ENCODE measurements around the gene SRI.
"Not testable (repeated sequence)": the region's sequence is repeated elsewhere in the genome, so short reads cannot be mapped to it uniquely, and the experiment has no call there.

Gene SRI

DNA sequence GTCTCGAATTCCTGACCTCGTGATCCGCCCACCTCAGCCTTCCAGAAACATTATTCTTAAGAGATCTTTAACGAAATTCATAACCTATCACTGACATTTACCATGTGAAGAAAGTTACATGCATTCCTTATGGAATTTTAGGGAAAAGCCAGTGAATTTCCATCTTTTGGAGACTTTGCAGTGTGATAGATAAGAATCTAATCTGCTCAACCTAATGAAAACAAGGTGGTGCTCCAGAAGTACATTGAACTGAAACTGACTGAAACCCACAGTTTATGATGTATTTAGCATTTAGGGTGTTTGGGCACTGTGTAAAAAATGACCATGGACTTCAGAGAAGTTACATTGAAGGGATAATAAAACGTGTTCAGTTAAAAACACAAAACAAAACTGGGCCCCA is 43.6 kb downstream of the SRI start:
- no peak for DNase-seq (ENCODE audit: low spot score)

DNA sequence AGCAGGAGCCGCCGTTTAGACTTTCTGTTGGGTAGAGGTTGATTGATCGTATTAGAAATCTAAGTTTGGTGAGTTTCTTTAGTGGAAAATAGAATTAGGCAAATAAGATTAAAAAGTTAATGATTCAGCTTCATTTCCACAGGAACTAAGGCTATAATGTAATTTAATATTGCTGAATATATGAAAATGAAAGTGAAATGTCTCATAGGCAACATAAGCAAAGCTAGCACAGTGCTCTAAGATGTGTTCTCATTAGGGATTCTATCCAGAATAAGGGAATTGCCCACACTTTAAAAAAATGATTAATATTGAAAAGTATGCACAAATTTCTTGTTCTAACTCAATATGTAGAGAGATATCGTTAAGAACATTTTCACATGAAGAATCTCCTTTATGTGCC is 47.0 kb downstream of the SRI start:
- DNase-seq (ENCODE audit: low spot score) = no peak

DNA sequence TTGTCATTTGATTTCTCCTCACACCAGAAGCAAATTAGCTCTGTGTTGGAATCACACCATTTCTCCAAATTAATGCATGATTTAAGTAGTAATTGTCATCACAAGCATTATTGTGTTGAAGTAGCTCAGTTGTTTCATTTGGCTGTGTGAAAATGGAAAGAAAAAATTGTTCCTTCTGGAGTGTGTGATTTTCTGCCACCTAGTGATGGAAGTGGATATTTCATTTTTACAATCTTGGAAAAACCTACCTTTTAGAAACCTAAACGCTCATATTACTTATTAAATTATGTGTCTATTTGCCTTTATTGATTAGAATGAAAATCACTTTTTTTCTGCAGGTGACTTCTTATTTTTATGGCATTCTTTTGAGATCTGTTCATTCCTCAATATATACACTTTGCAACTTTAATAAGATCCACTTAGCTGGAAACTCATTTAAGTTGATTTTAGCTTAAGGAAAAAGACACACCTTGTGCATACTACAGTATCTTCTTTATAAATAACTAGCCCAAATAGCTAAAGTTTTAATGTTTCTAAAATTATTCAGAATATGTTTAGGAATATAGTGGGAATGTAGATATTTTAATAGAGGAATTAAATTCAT is 50.0 kb downstream of the SRI start:
- DNase-seq (ENCODE audit: low spot score) = peak; percentile 6

DNA sequence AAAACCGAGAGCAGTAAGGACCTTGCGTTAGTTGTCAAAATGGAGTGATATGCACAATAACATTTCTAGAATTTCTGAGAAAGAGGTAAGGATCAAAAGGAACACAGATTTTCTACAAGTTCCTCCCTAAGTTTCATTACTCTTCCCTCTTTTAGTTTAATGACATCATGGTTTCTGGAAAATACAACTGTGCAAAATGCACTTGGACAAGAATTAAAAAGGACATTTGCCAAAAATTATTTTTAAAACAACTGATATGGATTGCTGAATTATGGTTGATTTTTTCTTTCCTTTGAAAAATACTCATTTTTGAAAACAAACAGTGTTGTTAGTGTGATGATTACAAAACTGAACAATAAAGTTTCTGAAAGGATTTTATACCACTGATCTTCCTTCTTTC is 52.1 kb downstream of the SRI start:
- no peak for DNase-seq (ENCODE audit: low spot score)

DNA sequence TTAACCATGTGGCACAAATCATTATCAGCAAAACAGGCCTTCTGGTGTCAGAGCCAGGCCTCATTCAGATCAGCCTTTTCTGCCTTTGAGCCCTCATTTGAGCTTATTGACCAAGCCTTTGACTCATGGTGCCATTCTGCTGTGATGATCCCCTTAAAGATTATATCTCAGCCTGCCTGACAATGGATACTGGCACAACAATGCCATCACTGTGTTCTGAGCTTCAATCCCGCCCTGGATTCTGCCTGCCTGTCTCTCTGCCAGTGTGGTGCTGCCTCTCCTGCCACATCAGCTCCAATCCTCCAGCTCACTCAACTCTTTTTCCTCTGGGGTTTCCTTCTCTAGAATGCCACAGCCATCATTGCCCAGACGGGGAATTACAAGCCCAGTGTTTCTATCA is 52.6 kb downstream of the SRI start:
- DNase-seq (ENCODE audit: low spot score) = no peak

DNA sequence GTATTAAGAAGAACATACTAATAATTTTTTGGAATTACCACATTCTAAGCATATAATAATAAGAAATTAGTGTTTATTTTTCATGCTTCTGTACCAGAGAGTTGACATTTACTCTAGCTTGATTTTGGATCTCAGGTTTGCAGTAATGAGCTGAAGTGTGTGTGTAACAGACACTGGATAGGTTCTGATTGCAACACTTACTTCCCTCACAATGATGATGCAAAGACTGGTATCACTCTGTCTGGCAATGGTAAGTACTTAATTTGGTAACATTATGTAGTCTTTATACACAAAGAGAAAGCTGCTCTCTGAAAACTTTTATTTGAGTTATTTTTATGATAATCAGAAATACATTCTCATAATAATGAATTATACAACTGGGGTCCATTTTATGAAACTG is 54.1 kb downstream of the SRI start:
- DNase-seq (ENCODE audit: low spot score) = no peak

DNA sequence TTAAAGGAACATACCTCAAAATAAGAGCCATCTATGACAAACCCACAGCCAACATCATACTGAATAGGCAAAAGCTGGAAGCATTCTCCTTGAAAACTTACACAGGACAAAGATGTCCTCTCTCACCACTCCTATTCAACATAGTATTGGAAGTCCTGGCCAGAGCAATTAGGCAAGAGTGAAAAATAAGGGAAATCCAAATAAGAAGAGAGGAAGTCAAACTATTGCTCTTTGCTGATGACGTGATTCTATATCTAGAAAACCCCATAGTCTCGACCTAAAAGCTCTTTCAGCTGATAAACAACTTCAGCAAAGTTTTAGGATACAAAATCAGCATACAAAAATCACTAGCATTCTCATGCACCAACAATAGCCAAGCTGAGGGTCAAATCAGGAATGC is 60.1 kb downstream of the SRI start:
- DNase-seq (ENCODE audit: low spot score) = not testable (repeated sequence)

DNA sequence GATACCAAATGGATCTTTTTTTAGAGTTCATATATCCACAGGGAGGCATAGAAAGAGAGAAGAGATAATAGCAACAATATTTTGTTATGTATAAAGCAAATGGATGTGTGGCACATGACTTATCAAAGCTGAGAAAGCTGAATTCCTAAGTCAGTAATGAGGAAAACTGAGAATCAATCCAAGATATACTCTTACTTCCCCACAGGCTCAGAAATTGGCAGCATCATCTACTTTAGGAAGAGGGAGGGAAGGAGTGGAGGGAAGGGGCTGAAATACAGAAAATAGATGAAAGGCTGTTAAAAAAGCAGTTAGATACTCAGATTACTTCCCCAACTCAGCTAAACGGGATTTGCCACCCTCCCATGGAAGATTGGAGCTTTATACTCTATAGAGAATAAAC is 63.5 kb downstream of the SRI start:
- DNase-seq (ENCODE audit: low spot score) = no peak

DNA sequence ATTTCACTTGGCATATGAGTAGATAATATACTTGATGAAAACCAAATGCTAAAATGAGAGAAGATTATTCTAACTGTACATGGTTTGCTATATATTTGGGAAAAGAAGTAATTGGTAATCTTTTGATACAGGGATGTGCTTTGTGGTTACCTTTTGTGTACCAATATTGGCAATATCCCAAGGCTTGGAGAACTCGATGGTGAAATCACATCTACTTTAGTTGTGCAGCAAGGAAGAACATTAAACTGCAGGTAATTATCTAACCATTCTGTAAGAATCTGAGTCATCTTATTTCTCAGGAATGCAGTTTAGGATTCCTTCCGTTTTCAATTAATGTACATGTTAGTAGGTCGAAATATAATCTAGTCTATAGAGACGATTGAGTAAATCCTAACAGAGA is 64.1 kb downstream of the SRI start:
- no peak for DNase-seq (ENCODE audit: low spot score)

Measured in AG08396 (cell line).